Smooth muscle cell (in vitro differentiated cells): ENCODE results near the gene TLE4. TPM values are rescaled to one million over a fixed set of nuclear protein-coding genes. Genes with fewer than 3 reads are reported as not detected.

Experiments used
- DNase-seq: peaks from one replicate; lab custom pipeline; 2025; ENCODE audit not compliant: unreplicated experiment; lab: John Stamatoyannopoulos, UW
- H2AFZ ChIP-seq: fragments of 200-600 bp; sonication (generic); 2 replicates; pipeline ENCODE4 v1.6.0; 2016; ENCODE audit warnings: antibody characterized with exemption, low read depth, mild to moderate bottlenecking
- H3F3A ChIP-seq: fragments of 200-600 bp; sonication (generic); 2 replicates; pipeline ENCODE4 v1.6.0; 2017; ENCODE audit warnings: antibody characterized with exemption, low read depth
- H3K27ac ChIP-seq: fragments of 200-600 bp; sonication (generic); 2 replicates; pipeline ENCODE4 v1.5.1; 2016; ENCODE audit warnings: low read depth, mild to moderate bottlenecking
- H3K27me3 ChIP-seq: fragments of 200-600 bp; sonication (generic); 2 replicates; pipeline ENCODE4 v1.6.1; 2016; ENCODE audit warnings: low read depth, mild to moderate bottlenecking
- H3K36me3 ChIP-seq: fragments of 200-600 bp; sonication (generic); 2 replicates; pipeline ENCODE4 v1.5.1; 2016; ENCODE audit warnings: low read depth
- H3K4me1 ChIP-seq: fragments of 200-600 bp; sonication (generic); 2 replicates; pipeline ENCODE4 v1.5.1; 2016; ENCODE audit warnings: low read depth
- H3K4me2 ChIP-seq: fragments of 200-600 bp; sonication (generic); 2 replicates; pipeline ENCODE4 v1.6.0; 2016; ENCODE audit warnings: mild to moderate bottlenecking
- H3K4me3 ChIP-seq: fragments of 200-600 bp; sonication (generic); 2 replicates; pipeline ENCODE4 v1.5.1; 2016; ENCODE audit warnings: mild to moderate bottlenecking
- H3K79me2 ChIP-seq: fragments of 200-600 bp; sonication (generic); 2 replicates; pipeline ENCODE4 v1.6.0; 2016; ENCODE audit warnings: low read depth, mild to moderate bottlenecking
- H3K9ac ChIP-seq: fragments of 200-600 bp; sonication (generic); 2 replicates; pipeline ENCODE4 v1.6.0; 2016; ENCODE audit warnings: low read depth
- H3K9me3 ChIP-seq: fragments of 200-600 bp; sonication (generic); replicated peaks from 2 replicates; pipeline ENCODE4 v1.5.1; 2016; ENCODE audit warnings: low read depth
- H4K20me1 ChIP-seq: fragments of 200-600 bp; sonication (generic); 2 replicates; pipeline ENCODE4 v1.6.0; 2016; ENCODE audit warnings: low read depth
- WGBS: methylation state at CpG from one replicate; pipeline ENCODE4 v1.1.7; 2016; ENCODE audit warnings: low lambda C conversion rate; 5-methylcytosine and 5-hydroxymethylcytosine counted together
- polyA plus RNA-seq: library from polyadenylated mRNA; unstranded; fragments of >200 nt; fragmentation: Nextera tagmentation; extraction: Ambion mirVana; gene quantifications from 2 replicates; pipeline ENCODE4 v1.2.1, GENCODE V29; 2016
- total RNA-seq: library from RNA; depleted of rRNA; stranded (reverse); fragments of >200 nt; gene quantifications from 2 replicates; pipeline ENCODE4 v1.2.3, GENCODE V29; 2014
- TF ChIP-seq, protein P1 (sequence below): fragments of 200-600 bp; sonication (generic); IDR thresholded peaks from 2 replicates; pipeline ENCODE4 v1.5.1; 2017; ENCODE audit warnings: borderline replicate concordance, mild to moderate bottlenecking, antibody characterized with exemption; ENCODE audit not compliant: insufficient read depth, poor library complexity, severe bottlenecking

TLE4 gene
- total and polyA plus RNA-seq, 2 experiments from 2014 or later = 31.6 to 74.3 TPM

DNA sequence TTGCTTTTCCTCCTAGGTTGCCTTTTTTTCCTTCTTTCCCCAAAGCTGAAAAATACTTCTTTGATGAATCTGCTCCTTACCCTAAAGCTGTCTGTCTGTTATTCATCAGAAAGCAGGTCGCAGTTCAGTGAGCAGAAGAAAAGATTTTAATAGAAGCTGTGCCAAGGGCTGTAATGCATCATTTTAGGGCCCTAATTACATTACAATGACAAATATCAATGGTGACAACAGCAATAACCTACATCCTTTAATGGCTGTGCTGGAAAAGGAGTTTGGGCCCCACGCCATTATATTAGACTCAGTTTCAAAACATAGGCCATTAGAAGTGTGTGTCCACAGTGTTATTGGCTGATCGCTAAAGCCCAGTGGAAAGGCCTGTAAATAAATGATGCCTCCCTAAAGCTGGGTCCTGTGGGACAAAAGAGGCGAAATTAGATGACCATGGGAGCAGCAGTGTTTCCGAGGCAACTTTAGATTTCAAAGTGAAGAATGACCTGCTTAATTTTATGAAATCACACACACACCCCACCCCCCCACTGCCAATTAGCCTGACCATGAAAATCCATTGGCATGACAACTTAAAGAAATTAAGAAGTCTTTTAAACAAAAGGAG is 38.4 kb downstream of the TLE4 start:
- DNase-seq = no peak
- H3K79me2 ChIP-seq = peaks cover 62% of the 10 kb centered on the region

DNA sequence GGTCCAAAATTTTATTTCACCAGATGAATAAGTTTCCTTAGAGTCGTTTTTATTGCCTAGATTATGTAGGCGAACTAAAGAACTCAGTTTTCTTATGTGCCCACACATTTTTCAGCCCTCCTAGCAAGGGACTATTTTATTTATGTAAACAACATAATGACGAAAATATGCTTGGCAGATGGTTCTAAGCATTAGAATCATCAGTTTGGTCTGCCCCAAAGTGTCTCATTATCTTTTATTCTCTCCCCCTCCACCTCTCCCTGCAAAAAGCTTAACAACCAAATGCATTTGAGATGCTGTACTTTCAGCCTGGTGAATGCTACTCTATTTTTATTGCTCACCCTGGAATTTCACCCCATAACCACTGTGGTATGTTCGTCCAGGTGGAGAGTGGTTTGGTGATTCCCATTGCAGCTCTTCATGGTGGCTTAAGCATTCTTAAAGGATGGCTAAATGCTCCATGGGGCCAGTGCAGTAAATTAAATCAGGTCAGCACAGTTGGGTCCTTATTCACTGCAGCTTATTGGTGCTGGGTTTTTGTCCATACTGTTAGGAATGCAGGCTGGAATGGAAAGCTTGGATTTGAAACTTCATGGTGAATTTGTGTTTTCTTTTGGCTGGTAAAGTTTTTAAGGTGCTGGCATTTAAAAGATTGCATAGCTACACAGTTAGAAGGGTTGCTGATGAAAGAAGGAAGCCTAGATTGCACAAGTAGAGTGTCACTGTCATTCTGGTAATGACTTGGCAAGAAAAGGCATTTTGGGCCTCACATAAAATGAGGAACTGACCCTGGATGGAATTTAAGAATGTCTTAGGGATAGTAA is 39.2 kb downstream of the TLE4 start:
- H3K4me2 ChIP-seq = peak overlapping the region; percentile 74
- no peak for DNase-seq
- no peaks in the 10 kb centered on the region for H3K9me3 ChIP-seq
- 25% methylated on average over 4 of the region's 4 CpGs for WGBS
- TF ChIP-seq, protein P1, sequence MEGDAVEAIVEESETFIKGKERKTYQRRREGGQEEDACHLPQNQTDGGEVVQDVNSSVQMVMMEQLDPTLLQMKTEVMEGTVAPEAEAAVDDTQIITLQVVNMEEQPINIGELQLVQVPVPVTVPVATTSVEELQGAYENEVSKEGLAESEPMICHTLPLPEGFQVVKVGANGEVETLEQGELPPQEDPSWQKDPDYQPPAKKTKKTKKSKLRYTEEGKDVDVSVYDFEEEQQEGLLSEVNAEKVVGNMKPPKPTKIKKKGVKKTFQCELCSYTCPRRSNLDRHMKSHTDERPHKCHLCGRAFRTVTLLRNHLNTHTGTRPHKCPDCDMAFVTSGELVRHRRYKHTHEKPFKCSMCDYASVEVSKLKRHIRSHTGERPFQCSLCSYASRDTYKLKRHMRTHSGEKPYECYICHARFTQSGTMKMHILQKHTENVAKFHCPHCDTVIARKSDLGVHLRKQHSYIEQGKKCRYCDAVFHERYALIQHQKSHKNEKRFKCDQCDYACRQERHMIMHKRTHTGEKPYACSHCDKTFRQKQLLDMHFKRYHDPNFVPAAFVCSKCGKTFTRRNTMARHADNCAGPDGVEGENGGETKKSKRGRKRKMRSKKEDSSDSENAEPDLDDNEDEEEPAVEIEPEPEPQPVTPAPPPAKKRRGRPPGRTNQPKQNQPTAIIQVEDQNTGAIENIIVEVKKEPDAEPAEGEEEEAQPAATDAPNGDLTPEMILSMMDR = no peak
- H3K27me3 ChIP-seq = no peaks in the 10 kb centered on the region
- no peaks in the 10 kb centered on the region for H3K36me3 ChIP-seq
- H3K27ac ChIP-seq = peak overlapping the region; percentile 80
- no peak overlapping the region for H2AFZ ChIP-seq
- H3K9ac ChIP-seq = no peak overlapping the region
- H4K20me1 ChIP-seq = peaks cover 77% of the 10 kb centered on the region
- H3K4me1 ChIP-seq = peaks cover 76% of the 10 kb centered on the region
- H3K79me2 ChIP-seq = peaks cover 69% of the 10 kb centered on the region
- H3K4me3 ChIP-seq = no peak overlapping the region
- peaks cover 18% of the 10 kb centered on the region for H3F3A ChIP-seq

More for the DNA sequence above, 38.4 kb downstream of the TLE4 start:
- Histone ChIP-seq H3K4me2 (peak overlapping the region; percentile 74), H4K20me1 (peaks cover 76% of the 10 kb centered on the region), H3K27me3 (no peaks in the 10 kb centered on the region), H3K9ac (no peak overlapping the region), H3K9me3 (no peaks in the 10 kb centered on the region), H2AFZ (no peak overlapping the region), H3F3A (peaks cover 18% of the 10 kb centered on the region), H3K4me3 (no peak overlapping the region), H3K36me3 (no peaks in the 10 kb centered on the region), H3K4me1 (peaks cover 67% of the 10 kb centered on the region), H3K27ac (peak overlapping the region; percentile 80)
- WGBS = 56% methylated on average over 5 of the region's 5 CpGs
- TF ChIP-seq, protein P1 = no peak

DNA sequence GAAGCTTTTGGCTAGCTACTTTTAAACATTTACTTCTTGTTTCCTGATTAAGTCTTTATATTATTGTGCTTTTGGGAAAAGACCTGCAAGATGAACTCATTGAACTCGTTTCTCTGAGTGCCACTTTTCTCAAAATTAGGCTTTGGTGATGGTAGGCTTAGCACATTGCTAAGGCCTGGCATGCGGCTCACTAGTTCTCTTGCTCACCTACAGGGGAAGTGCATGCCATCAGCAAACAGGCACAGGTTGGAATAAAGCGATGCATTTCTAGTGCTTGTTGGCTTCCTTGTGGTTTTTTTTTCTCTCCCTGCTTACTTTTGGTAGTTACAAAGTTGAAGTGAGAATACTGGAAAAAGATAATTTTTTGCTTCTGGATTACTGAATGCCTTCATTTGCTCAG is 41.4 kb downstream of the TLE4 start:
- Histone ChIP-seq H3K9ac (no peak overlapping the region), H4K20me1 (peaks cover 99% of the 10 kb centered on the region), H3K79me2 (peaks cover 66% of the 10 kb centered on the region), H2AFZ (no peak overlapping the region), H3K4me1 (peaks cover 74% of the 10 kb centered on the region), H3K27ac (no peak overlapping the region), H3K36me3 (no peaks in the 10 kb centered on the region), H3K9me3 (no peaks in the 10 kb centered on the region), H3F3A (peaks cover 18% of the 10 kb centered on the region), H3K27me3 (no peaks in the 10 kb centered on the region), H3K4me2 (no peak overlapping the region), H3K4me3 (no peak overlapping the region)
- WGBS = 93% methylated on average over 3 of the region's 3 CpGs
- no peak for DNase-seq
- TF ChIP-seq, protein P1 = no peak

DNA sequence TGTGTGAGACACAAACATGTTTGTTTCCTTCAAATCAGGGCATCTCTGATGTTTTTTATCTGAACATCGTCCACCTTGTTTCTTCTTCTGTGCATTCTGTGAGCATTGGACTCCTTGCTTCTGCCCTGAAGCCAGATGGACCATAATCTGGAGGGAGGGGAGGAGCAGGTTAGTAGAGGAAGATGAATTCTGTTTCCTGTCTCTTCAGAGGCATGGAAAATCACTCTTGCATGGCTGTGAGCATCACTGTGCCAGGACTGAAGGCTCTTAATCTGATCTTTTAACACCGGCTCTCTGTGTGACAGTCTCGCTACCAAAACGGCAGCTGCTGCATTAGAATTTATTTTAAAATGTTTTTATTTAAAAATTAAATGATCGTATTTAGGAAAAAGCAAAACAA is 43.3 kb downstream of the TLE4 start:
- DNase-seq = no peak
- Histone ChIP-seq H3K36me3 (no peaks in the 10 kb centered on the region), H3F3A (peaks cover 11% of the 10 kb centered on the region), H3K4me3 (no peak overlapping the region), H2AFZ (no peak overlapping the region), H3K27me3 (no peaks in the 10 kb centered on the region), H3K9ac (no peak overlapping the region), H3K9me3 (no peaks in the 10 kb centered on the region), H3K4me1 (peaks cover 55% of the 10 kb centered on the region), H3K4me2 (no peak overlapping the region), H3K27ac (no peak overlapping the region), H4K20me1 (peaks cover 100% of the 10 kb centered on the region), H3K79me2 (peaks cover 65% of the 10 kb centered on the region)
- TF ChIP-seq, protein P1 = no peak
- 93% methylated on average over 5 of the region's 5 CpGs for WGBS
